C4-2B (cell line): Measurements from ENCODE around the gene HPS5.

Experiments
- H3K27ac ChIP-seq: fragments of 450-650 bp; 2 replicates; pipeline ENCODE4 v1.5.1; 2017
- CTCF ChIP-seq: fragments of 450-650 bp; conservative IDR thresholded peaks from 2 replicates; pipeline ENCODE4 v1.5.1; 2017; ENCODE audit warnings: mild to moderate bottlenecking
- ZFX ChIP-seq: fragments of 450-650 bp; IDR thresholded peaks from 2 replicates; pipeline ENCODE4 v1.6.1; 2017

Gene HPS5

GRCh38 chr11:18321969-18322711, at the start of gene HPS5, which contains the start of gene GTF2H1:
TSS of gene HPS5 (minus strand) at chr11:18322140. CDS start at chr11:18317858, 4,282 bp downstream.
TSS of gene GTF2H1 (plus strand) at chr11:18322567. CDS start at chr11:18333075, 10,508 bp downstream.
- TF ChIP-seq CTCF, result no peak
- peak; percentile 82 for TF ChIP-seq ZFX
- peak within 1 kb of the TSS; percentile 97 for H3K27ac ChIP-seq

- no peak overlapping the region for H3K27ac ChIP-seq
- TF ChIP-seq CTCF, result no peak
- TF ChIP-seq ZFX, result no peak
Measured at GRCh38 chr11:18371279-18371678, 49.3 kb upstream of the HPS5 start.

- H3K27ac ChIP-seq, result no peak overlapping the region
- TF ChIP-seq ZFX (no peak), CTCF (no peak)
Measured at GRCh38 chr11:18369398-18369797, 47.5 kb upstream of the HPS5 start.

- TF ChIP-seq ZFX (no peak), CTCF (no peak)
- H3K27ac ChIP-seq, result no peak overlapping the region
Measured at GRCh38 chr11:18368221-18368620, 46.3 kb upstream of the HPS5 start.

- TF ChIP-seq ZFX, result no peak
- TF ChIP-seq CTCF, result no peak
- no peak overlapping the region for H3K27ac ChIP-seq
Measured at GRCh38 chr11:18367431-18367830, 45.5 kb upstream of the HPS5 start.

- no peak overlapping the region for H3K27ac ChIP-seq
- TF ChIP-seq ZFX, result no peak
- no peak for TF ChIP-seq CTCF
Measured at GRCh38 chr11:18366286-18366685, 44.3 kb upstream of the HPS5 start.

GRCh38 chr11:18365741-18366140, 43.8 kb upstream of the HPS5 start:
- no peak overlapping the region for H3K27ac ChIP-seq
- TF ChIP-seq ZFX, result no peak
- no peak for TF ChIP-seq CTCF
